WTC11 (cell line): ENCODE measurements around the gene KRT14. TPM values are rescaled to one million over a fixed set of nuclear protein-coding genes. Genes with fewer than 3 reads are reported as not detected.

Source experiments
- ATAC-seq: fragments of 200-7000 bp; cut with Tn5 transposase; 2 replicates; pipeline ENCODE4 v1.10.0; 2021; ENCODE audit warnings: mild to moderate bottlenecking, moderate library complexity
- CTCF ChIA-PET: fragments of 300-600 bp; sonication (Branson Sonifier 250); formaldehyde crosslinking; loops from one replicate; lab custom pipeline; 2021; ENCODE audit warnings: antibody characterized with exemption; lab: Charles Lee
- POLR2A ChIA-PET: fragments of 350-600 bp; sonication (Branson Sonifier 250); formaldehyde crosslinking; loops from one replicate; lab custom pipeline; 2021; ENCODE audit warnings: antibody characterized with exemption; lab: Charles Lee
- DNase-seq: peaks from one replicate; pipeline ENCODE4 v3.0.0; 2021; ENCODE audit warnings: low spot score
- H3K27ac Mint-ChIP-seq: 2 replicates; pipeline ENCODE4 v1.8.0; 2021; ENCODE audit warnings: mixed read lengths
- H3K27me3 Mint-ChIP-seq: 2 replicates; pipeline ENCODE4 v1.8.0; 2021; ENCODE audit warnings: low read depth, mild to moderate bottlenecking, moderate library complexity, mixed read lengths
- H3K36me3 Mint-ChIP-seq: 2 replicates; pipeline ENCODE4 v1.8.0; 2021; ENCODE audit warnings: mixed read lengths
- H3K4me1 Mint-ChIP-seq: 2 replicates; pipeline ENCODE4 v1.8.0; 2022; ENCODE audit warnings: mixed read lengths
- H3K4me3 Mint-ChIP-seq: 2 replicates; pipeline ENCODE4 v1.8.0; 2021; ENCODE audit warnings: mild to moderate bottlenecking, moderate library complexity, mixed read lengths
- H3K9me3 Mint-ChIP-seq: 2 replicates; pipeline ENCODE4 v1.8.0; 2021; ENCODE audit warnings: mixed read lengths
- ATF3 ChIP-seq: sonication (generic); formaldehyde crosslinking; conservative IDR thresholded peaks from 2 replicates; pipeline ENCODE4 v1.8.1; 2022; ENCODE audit warnings: mild to moderate bottlenecking, missing genetic modification reagents
- CBFB ChIP-seq: sonication (generic); formaldehyde crosslinking; IDR thresholded peaks from 2 replicates; pipeline ENCODE4 v1.8.1; 2022; ENCODE audit warnings: mild to moderate bottlenecking, low read depth, missing genetic modification reagents
- CREM ChIP-seq: sonication (generic); formaldehyde crosslinking; IDR thresholded peaks from 2 replicates; pipeline ENCODE4 v1.8.1; 2022; ENCODE audit warnings: mild to moderate bottlenecking, missing genetic modification reagents, moderate library complexity
- E2F4 ChIP-seq: sonication (generic); formaldehyde crosslinking; IDR thresholded peaks from 2 replicates; pipeline ENCODE4 v1.8.1; 2022; ENCODE audit warnings: low read depth, mild to moderate bottlenecking, moderate library complexity, missing genetic modification reagents, borderline replicate concordance
- ETV6 ChIP-seq: sonication (generic); formaldehyde crosslinking; IDR thresholded peaks from 2 replicates; pipeline ENCODE4 v1.8.1; 2022; ENCODE audit warnings: mild to moderate bottlenecking, missing genetic modification reagents
- FOXP1 ChIP-seq: sonication (generic); formaldehyde crosslinking; IDR thresholded peaks from 2 replicates; pipeline ENCODE4 v1.8.0; 2022; ENCODE audit warnings: missing genetic modification reagents, mild to moderate bottlenecking, moderate library complexity, borderline replicate concordance
- KAT7 ChIP-seq: sonication (generic); formaldehyde crosslinking; IDR thresholded peaks from 2 replicates; pipeline ENCODE4 v1.8.1; 2023; ENCODE audit warnings: missing genetic modification reagents, mild to moderate bottlenecking, borderline replicate concordance
- NR1H2 ChIP-seq: sonication (generic); formaldehyde crosslinking; IDR thresholded peaks from 2 replicates; pipeline ENCODE4 v1.9.0; 2021; ENCODE audit warnings: mild to moderate bottlenecking, moderate library complexity, missing genetic modification reagents
- PRDM15 ChIP-seq: sonication (generic); formaldehyde crosslinking; IDR thresholded peaks from 2 replicates; pipeline ENCODE4 v1.8.0; 2022; ENCODE audit warnings: missing genetic modification reagents
- SMAD3 ChIP-seq: sonication (generic); formaldehyde crosslinking; IDR thresholded peaks from 2 replicates; pipeline ENCODE4 v1.8.0; 2022; ENCODE audit warnings: missing genetic modification reagents, mild to moderate bottlenecking, borderline replicate concordance
- SMAD4 ChIP-seq: sonication (generic); formaldehyde crosslinking; IDR thresholded peaks from 2 replicates; pipeline ENCODE4 v1.8.0; 2022; ENCODE audit warnings: mild to moderate bottlenecking, missing genetic modification reagents
- SOX15 ChIP-seq: fragments of 250-450 bp; sonication (Bioruptor Pico); IDR thresholded peaks from 2 replicates; pipeline ENCODE4 v1.9.0; 2021; ENCODE audit warnings: mild to moderate bottlenecking
- ZMAT4 ChIP-seq: fragments of 250-450 bp; sonication (Bioruptor Pico); IDR thresholded peaks from 2 replicates; pipeline ENCODE4 v1.9.0; 2021; ENCODE audit warnings: mild to moderate bottlenecking
- total RNA-seq: library from RNA; stranded (reverse); gene quantifications from 3 replicates; pipeline ENCODE4 v1.2.3, GENCODE V29; 2021
- TF ChIP-seq, protein P1 (sequence below): sonication (generic); formaldehyde crosslinking; IDR thresholded peaks from 2 replicates; pipeline ENCODE4 v1.8.0; 2023; ENCODE audit warnings: mild to moderate bottlenecking, missing genetic modification reagents
- TF ChIP-seq, protein P2 (sequence below): sonication (generic); formaldehyde crosslinking; IDR thresholded peaks from 2 replicates; pipeline ENCODE4 v1.8.1; 2023; ENCODE audit warnings: mild to moderate bottlenecking, missing genetic modification reagents
- TF ChIP-seq, protein P3 (sequence below): sonication (generic); formaldehyde crosslinking; IDR thresholded peaks from 2 replicates; pipeline ENCODE4 v1.8.0; 2022; ENCODE audit warnings: mild to moderate bottlenecking, missing genetic modification reagents
- TF ChIP-seq, protein P4 (sequence below): fragments of 250-450 bp; sonication (Bioruptor Pico); IDR thresholded peaks from 2 replicates; pipeline ENCODE4 v1.9.0; 2021; ENCODE audit warnings: moderate library complexity, mild to moderate bottlenecking, inconsistent platforms, borderline replicate concordance
- TF ChIP-seq, protein P5 (sequence below): sonication (generic); formaldehyde crosslinking; IDR thresholded peaks from 2 replicates; pipeline ENCODE4 v1.8.1; 2023; ENCODE audit warnings: mild to moderate bottlenecking, missing genetic modification reagents, borderline replicate concordance

The KRT14 gene
- total RNA-seq, 1 experiment from 2014 or later = not detected

DNA sequence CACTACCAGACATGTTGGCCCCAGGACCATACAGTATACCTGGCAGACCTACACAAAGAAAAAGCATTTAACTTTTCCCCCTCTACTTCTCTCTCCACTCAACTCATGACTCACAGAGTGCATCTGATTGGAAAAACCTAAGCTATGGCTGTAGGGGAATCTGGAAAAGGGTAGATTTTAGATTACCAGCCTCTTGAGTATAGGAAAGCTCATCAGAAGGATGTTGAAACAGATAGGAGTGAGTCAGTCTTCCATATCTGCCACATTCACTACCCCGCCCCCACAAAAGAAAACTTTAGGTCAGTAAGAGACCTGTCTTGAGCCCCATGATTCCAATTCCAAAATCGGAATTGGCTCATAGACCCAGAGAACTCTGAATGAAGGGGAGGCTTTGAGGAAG lies 27.1 kb downstream of the KRT14 start (continued):
- TF ChIP-seq, protein P1, sequence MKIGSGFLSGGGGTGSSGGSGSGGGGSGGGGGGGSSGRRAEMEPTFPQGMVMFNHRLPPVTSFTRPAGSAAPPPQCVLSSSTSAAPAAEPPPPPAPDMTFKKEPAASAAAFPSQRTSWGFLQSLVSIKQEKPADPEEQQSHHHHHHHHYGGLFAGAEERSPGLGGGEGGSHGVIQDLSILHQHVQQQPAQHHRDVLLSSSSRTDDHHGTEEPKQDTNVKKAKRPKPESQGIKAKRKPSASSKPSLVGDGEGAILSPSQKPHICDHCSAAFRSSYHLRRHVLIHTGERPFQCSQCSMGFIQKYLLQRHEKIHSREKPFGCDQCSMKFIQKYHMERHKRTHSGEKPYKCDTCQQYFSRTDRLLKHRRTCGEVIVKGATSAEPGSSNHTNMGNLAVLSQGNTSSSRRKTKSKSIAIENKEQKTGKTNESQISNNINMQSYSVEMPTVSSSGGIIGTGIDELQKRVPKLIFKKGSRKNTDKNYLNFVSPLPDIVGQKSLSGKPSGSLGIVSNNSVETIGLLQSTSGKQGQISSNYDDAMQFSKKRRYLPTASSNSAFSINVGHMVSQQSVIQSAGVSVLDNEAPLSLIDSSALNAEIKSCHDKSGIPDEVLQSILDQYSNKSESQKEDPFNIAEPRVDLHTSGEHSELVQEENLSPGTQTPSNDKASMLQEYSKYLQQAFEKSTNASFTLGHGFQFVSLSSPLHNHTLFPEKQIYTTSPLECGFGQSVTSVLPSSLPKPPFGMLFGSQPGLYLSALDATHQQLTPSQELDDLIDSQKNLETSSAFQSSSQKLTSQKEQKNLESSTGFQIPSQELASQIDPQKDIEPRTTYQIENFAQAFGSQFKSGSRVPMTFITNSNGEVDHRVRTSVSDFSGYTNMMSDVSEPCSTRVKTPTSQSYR = no peak
- no peak for TF ChIP-seq SMAD3 (CRISPR knock-in tag)
- no peak for TF ChIP-seq KAT7 (CRISPR knock-in tag)
- no peak for TF ChIP-seq ZMAT4
- TF ChIP-seq, protein P2, sequence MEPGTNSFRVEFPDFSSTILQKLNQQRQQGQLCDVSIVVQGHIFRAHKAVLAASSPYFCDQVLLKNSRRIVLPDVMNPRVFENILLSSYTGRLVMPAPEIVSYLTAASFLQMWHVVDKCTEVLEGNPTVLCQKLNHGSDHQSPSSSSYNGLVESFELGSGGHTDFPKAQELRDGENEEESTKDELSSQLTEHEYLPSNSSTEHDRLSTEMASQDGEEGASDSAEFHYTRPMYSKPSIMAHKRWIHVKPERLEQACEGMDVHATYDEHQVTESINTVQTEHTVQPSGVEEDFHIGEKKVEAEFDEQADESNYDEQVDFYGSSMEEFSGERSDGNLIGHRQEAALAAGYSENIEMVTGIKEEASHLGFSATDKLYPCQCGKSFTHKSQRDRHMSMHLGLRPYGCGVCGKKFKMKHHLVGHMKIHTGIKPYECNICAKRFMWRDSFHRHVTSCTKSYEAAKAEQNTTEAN (CRISPR knock-in tag) = no peak
- no peak for TF ChIP-seq SMAD4 (CRISPR knock-in tag)
- TF ChIP-seq, protein P3, sequence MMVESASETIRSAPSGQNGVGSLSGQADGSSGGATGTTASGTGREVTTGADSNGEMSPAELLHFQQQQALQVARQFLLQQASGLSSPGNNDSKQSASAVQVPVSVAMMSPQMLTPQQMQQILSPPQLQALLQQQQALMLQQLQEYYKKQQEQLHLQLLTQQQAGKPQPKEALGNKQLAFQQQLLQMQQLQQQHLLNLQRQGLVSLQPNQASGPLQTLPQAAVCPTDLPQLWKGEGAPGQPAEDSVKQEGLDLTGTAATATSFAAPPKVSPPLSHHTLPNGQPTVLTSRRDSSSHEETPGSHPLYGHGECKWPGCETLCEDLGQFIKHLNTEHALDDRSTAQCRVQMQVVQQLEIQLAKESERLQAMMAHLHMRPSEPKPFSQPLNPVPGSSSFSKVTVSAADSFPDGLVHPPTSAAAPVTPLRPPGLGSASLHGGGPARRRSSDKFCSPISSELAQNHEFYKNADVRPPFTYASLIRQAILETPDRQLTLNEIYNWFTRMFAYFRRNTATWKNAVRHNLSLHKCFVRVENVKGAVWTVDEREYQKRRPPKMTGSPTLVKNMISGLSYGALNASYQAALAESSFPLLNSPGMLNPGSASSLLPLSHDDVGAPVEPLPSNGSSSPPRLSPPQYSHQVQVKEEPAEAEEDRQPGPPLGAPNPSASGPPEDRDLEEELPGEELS (CRISPR knock-in tag) = no peak
- TF ChIP-seq PRDM15 (CRISPR knock-in tag) = no peak
- TF ChIP-seq E2F4 (CRISPR knock-in tag) = no peak

DNA sequence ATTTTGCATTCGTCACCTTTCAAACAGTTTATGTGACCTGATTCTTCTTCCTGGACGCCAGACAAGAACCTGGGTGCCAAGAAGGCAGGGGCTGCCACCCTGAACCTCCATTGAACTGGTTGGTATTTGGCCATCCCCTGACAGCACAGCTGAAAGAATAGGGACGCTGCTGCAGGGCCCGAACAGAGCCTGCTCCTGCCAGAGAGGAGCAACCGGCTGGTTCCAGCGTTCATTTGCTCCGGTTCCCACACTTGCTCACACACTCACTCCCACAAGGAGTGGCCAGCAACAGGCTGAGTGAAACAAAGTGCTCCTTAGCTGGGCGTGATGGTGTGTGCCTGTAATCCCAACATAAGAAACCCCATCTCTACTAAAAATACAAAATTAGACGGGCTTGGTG lies 29.8 kb downstream of the KRT14 start:
- Mint-ChIP-seq H3K27me3 (no peaks in the 10 kb centered on the region; the same call in 1 of the 2 replicates), H3K27ac (no peak overlapping the region), H3K36me3 (no peaks in the 10 kb centered on the region), H3K4me1 (peaks cover 5% of the 10 kb centered on the region), H3K4me3 (no peak overlapping the region), H3K9me3 (no peaks in the 10 kb centered on the region)
- CTCF ChIA-PET = interaction anchor here (0.6 to 7.0 kb wide), 6 partner anchors 8 to 109 kb away, joined by 3 to 77 read pairs (median 6); no protein-coding TSS in a partner anchor
- POLR2A ChIA-PET = interaction anchor here (0.5 kb wide), 1 partner anchor 92 kb away, joined by 12 read pairs; no protein-coding TSS in a partner anchor
- DNase-seq (no peak), ATAC-seq (no peak)
- TF ChIP-seq KAT7 (CRISPR knock-in tag) (no peak), CREM (CRISPR knock-in tag) (no peak), CBFB (CRISPR knock-in tag) (no peak), SMAD3 (CRISPR knock-in tag) (no peak), FOXP1 (CRISPR knock-in tag) (no peak), NR1H2 (CRISPR knock-in tag) (no peak), SOX15 (no peak), ETV6 (no peak), ATF3 (CRISPR knock-in tag) (no peak)
- TF ChIP-seq, protein P4, sequence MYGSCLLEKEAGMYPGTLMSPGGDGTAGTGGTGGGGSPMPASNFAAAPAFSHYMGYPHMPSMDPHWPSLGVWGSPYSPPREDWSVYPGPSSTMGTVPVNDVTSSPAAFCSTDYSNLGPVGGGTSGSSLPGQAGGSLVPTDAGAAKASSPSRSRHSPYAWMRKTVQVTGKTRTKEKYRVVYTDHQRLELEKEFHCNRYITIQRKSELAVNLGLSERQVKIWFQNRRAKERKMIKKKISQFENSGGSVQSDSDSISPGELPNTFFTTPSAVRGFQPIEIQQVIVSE = no peak
- TF ChIP-seq, protein P5, sequence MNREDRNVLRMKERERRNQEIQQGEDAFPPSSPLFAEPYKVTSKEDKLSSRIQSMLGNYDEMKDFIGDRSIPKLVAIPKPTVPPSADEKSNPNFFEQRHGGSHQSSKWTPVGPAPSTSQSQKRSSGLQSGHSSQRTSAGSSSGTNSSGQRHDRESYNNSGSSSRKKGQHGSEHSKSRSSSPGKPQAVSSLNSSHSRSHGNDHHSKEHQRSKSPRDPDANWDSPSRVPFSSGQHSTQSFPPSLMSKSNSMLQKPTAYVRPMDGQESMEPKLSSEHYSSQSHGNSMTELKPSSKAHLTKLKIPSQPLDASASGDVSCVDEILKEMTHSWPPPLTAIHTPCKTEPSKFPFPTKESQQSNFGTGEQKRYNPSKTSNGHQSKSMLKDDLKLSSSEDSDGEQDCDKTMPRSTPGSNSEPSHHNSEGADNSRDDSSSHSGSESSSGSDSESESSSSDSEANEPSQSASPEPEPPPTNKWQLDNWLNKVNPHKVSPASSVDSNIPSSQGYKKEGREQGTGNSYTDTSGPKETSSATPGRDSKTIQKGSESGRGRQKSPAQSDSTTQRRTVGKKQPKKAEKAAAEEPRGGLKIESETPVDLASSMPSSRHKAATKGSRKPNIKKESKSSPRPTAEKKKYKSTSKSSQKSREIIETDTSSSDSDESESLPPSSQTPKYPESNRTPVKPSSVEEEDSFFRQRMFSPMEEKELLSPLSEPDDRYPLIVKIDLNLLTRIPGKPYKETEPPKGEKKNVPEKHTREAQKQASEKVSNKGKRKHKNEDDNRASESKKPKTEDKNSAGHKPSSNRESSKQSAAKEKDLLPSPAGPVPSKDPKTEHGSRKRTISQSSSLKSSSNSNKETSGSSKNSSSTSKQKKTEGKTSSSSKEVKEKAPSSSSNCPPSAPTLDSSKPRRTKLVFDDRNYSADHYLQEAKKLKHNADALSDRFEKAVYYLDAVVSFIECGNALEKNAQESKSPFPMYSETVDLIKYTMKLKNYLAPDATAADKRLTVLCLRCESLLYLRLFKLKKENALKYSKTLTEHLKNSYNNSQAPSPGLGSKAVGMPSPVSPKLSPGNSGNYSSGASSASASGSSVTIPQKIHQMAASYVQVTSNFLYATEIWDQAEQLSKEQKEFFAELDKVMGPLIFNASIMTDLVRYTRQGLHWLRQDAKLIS (CRISPR knock-in tag) = no peak
